Measurements from ENCODE around the gene TMEM255B.
"Not testable (repeated sequence)": the region's sequence is repeated elsewhere in the genome, so short reads cannot be mapped to it uniquely, and the experiment has no call there.

Gene TMEM255B

GRCh38 chr13:113750554-113751399 is 8.2 kb upstream of the TMEM255B start:
- DNase-seq, result no peak

DNA sequence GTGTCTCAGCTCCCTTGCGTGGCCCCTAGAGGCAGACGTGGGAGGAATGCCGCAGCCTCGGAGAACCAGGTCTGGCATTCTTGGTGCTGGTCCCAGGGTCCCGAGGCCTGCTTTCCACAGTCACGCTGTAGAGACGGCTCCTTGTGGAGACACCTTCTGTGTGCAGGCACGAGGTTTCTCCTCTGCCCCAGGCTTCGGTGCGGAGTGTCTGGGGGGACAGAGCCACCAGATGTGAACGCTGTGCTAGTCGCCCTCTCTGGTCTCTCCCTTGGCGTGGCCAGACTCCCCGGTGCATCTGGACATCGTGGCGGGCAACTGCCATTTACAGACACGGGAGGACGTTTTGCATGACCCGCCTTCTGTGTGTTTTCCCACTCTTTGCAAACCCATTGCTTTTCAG is 7.5 kb upstream of the TMEM255B start:
- DNase-seq, result no peak

GRCh38 chr13:113752211-113752986 is 6.6 kb upstream of the TMEM255B start:
- not testable (repeated sequence) for DNase-seq

DNA sequence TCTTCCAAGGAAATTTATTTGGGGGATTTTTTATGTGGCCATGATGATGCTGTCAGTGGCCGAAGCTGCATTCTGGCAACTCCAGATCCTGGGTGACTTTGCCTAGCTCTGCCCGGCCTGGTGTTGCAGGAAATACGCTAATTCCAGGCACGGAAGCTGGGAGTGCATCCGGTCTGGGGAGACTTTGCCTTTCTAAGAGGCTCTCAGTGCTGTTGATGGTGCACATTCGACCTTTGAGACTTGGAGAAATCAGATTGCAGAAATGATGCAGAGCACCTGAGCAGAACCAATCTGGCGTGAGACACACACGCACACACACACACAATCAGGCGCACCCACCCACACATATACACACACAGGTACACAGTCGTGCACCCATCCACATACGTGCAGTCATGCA is 5.9 kb upstream of the TMEM255B start:
- DNase-seq, result no peak

DNA sequence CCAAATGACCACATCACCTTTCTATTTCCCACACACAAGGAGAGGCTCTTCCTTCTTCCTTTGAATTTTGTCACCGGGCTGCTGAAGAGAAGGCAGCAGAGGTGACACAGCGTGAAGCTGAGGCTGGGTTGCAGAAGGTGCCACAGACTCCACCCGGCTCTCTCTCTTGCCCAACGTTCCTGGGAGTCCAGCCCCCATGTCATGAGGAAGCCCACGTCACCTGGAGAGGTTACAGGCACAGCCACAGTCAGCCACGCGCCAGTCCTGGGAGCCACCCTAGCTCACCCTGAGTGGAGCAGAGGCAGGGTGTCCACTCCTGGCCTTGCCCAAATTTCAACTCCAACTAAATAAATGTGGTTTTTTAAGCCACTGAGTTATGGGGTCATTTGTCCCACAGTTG is 4.8 kb upstream of the TMEM255B start:
- no peak for DNase-seq

GRCh38 chr13:113754691-113755090 is 4.3 kb upstream of the TMEM255B start:
- DNase-seq, result no peak

GRCh38 chr13:113756441-113757097 is 2.5 kb upstream of the TMEM255B start:
- DNase-seq, result no peak

DNA sequence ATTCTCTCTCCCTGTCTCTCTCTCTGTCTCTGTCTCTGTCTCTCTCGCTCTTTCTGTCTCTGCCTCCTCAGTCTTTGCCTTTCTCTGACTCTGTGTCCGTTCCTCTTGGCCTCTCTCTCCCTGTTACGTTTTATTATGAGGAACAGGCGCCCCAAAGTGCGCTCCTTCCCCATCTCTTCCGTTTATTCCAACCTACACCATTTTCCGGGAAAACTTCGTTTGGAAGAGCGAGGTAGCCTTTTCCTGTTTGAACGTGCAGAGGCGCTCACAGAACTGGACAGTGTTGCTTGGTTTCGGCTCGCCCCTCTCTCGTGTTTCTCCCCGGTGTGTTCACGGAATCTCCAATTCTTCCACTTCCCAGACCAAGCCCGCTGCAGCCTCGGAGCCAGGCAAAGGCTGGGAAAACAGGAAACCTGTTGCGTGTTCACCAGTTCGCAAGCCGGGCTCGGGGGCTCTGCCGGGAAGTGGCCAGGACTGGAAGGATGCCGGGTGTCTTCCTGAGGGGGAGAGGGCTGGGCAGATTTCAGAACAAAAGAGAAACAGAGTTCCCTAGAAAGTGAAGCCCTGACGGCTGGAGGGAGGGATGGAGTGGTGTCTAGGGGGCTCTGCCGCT is 605 bp downstream of the TMEM255B start:
- no peak for DNase-seq

- DNase-seq, result no peak
Measured at GRCh38 chr13:113761136-113761535, 2.1 kb downstream of the TMEM255B start.

DNA sequence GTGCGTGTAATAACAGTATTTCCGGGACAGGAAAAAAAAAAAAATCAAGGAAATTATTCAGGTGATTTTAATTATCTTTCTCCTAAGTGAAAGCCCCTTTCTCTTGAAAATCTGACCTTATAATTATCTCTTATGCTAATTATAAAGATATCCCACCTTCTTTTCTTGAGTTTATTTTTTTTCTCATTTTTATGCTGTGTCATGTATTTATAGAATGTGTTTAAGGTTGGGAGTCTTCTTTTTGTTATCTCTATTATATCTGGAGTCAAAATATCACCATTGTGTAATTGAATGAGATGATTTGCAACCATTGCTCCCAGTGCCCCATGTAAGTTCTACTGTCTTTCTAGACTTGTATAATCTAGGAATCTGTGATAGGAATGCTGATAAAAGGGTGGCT is 3.0 kb downstream of the TMEM255B start:
- no peak for DNase-seq

DNA sequence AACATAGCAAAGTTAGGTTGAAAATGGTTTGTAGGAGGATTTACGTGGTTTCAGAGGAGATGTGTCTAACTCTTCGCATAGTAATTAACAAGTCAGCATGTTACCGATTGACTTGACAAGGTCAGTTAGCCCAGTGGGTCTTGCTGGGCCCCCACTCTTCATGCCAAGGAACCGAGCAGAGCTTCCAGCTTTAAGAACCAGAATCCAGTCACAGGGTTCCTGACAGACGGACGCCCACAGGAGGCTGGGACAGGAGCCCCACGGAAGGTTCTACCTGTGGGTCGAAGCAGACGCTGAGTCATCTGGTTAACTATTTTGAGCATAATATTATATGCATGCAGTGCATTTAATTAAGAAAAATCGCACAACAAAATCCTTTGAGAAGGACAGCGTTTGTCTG is 3.5 kb downstream of the TMEM255B start:
- DNase-seq, result no peak

DNA sequence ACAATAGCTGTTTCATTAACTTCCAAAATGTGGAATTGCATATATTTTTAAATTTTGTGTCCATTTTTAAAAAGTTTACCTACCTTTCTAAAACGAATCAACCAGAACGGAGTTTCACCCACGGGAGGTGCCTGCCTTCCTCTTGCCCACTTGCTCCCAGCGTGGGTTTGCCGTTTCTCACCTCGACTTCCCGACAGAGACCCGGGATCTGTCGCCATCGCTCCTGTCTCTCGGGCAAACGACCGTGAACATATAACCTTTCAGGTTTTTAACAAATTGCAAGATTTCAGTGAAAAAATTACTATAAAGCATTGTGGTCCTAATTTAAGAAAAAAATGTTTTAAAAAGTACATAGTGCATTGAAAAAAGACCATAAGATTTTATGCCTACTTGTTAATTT is 4.2 kb downstream of the TMEM255B start:
- no peak for DNase-seq

DNA sequence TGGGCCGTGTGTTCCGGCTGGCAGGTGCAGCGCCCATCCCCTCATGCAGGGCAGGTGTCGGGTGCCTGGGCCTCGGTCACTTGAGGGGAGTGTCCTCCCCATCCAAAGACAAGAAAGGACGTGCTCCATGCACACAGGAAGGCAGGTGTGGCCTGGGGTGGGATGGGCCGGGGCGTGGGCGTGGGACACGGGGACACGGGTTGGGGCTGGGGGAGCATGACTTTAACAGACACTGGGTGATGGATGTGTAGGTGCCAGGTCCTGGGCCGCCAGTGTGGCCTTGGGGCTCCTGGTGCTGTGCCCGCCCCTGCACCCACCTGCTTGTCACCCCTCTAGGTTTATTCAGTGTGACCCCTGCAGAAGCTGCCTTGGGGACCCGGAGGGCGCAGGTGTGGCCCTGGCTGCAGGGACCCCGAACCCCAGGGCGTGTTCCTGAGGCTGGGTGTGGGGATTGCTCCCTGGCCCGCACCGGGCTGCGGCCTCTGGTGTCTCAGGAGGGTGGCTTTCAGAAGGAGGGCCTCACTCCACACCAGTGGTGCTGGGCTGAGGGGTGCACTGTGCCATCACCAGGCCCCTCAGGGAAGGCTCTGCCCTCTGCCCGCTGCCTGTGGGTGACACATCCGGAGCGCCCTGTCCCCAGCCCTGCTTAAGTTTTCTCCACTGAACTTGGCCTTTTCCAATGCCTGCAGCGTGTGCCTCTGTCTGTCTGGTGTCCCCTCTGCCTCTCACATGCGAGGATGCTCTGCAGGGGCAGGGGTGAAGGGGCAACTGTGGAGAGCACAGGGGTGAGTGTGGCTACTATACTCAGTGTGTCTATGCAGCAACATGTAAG is 5.2 kb downstream of the TMEM255B start:
- DNase-seq, result no peak

- DNase-seq, result no peak
Measured at GRCh38 chr13:113764793-113765563, 6.0 kb downstream of the TMEM255B start.

GRCh38 chr13:113765564-113765910 is 6.5 kb downstream of the TMEM255B start:
- DNase-seq, result no peak

DNA sequence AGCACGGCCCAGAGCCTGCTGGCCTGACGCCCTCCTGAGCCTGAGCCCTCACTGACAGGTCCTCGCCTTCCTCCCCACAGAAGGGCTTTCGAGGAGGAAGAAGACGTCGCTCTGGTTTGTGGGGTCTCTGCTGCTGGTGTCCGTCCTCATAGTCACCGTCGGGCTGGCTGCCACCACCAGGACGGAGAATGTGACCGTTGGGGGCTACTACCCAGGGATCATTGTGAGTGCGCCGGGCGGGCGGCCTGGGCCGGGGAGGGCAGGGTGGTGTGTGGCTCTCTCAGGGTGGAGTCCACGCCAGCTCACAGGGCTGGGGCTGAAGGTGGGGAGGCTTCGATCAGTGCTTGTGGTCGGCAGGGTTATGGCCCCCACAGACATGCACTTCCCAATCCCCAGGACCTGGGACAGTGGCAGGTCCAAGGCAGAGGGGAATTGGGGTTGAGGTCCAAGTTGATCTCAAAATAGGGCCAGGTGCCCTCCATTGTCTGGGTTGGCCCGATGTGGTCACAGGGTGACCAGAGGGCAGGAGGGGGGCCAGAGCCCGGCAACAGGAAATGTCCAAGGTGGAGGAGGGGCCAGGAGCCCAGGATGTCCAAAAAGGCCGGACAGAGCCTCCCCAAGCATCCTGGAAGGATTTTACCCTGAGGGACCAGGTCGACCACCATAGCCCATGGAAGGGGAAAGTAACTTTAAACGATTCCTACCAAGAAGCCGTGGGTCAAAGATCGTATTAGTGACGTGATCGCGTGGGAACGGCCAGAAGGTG is 7.2 kb downstream of the TMEM255B start:
- no peak for DNase-seq

- DNase-seq, result no peak
Measured at GRCh38 chr13:113767366-113767765, 8.3 kb downstream of the TMEM255B start.

GRCh38 chr13:113768018-113768905 is 9.2 kb downstream of the TMEM255B start:
- DNase-seq, result no peak

DNA sequence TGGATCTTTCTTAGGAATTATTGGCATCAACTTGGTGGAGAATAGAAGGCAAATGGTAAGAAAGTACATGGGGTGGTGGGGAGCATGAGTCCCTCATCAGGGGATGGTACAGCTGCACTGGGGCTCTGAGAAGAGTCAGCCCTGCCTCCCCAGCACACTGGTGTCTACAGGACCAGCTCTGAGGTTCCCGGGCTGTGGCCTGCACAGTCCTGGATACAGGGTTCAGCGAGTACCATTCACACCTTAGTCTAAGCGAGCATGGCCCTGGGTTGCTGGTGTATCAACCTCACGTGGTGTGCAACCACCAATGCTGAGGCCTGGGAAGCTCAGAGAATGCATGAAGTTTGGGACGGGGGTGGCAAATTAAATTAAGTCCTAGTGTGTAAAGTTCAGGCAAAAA is 10.1 kb downstream of the TMEM255B start:
- no peak for DNase-seq

DNA sequence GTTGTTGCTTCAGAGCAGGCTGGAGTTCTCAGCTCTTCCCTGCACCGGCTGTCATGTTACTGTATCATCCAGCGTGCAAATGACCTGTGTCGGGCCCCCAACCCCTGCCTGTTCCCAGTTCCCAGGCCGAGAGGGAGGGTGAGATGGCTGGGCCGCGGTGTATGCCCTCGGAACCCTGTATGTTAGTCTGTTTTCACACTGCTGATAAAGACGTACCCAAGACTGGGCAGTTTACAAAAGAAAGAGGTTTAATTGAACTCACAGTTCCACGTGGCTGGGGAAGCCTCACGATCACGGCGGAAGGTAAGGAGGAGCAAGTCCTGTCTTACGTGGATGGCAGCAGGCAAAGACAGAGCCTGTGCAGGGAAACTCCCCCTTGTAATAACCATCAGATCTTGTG is 10.9 kb downstream of the TMEM255B start:
- no peak for DNase-seq

All from stimulated activated CD4-positive, alpha-beta T cell treated with anti-CD3 and anti-CD28 coated beads, Interleukin-2, amount 100 ng/mL, for 48 hours (primary cell).